ENCODE measurements around the gene PSD.

PSD gene

DNA sequence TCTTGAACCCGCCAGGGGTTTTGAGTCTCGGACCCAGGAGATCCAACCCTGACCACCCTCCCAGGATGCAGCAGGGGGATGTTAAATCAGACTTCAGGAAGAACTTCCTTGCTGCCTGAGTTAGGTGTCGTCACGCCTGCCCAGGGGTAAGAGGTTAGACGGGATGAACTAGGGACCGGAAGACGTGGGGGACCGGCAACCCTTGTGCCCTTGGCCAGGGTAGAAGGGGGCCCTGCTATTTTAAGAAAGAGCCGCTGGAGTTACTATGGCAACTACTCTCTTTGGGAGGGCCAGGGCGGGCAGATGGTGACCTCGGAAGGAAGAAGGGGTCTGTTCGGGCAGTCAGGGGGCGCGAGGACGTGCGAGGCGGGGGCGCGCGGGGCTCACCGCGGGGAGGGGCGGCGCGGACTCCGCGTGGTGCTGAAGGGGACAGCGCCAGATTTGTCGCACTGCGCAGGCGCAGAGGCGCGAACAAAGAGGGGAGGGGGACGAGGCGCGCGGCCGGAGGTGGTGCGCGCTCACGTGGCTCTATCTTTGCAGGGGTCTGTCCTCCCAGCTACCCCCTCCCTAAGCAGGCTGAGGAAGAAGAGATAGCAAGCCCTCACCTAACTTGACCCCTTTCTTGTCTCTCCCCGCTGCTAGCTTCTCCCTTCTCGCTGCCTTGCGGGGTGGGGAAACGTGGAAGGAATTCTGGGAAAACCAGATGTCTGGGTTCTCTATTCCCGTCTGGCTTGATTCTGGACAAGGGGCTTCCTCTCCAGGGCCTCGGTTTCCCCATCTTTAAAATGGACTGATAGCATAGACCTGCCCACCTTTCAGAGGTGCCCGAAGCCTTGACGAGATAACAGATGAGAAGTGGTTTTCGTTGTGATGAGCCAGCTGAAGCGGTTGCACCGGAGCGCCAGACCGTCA lies 940 bp upstream of the PSD start:
- peak; percentile 70 for DNase-seq

DNA sequence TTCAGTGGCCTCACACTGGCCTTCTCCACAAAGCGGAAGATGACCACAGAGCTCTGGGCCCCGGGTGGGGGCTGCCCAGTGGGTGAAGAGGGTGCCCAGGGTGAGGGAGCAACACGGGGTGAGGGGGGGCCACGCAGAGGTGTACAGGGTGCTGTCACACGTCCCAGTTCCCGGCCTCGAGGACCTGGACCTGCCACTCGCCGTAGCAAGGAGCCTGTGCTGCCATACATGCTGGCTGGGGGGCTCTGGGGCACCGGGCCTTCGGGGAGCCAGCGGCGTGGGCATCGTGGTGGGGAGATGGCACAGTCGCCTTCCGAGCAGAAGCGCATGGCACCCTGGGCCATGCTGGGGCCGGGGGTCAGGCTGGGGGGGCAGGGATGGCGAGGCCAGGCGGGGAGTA lies 1.9 kb downstream of the PSD start:
- no peak for DNase-seq

DNA sequence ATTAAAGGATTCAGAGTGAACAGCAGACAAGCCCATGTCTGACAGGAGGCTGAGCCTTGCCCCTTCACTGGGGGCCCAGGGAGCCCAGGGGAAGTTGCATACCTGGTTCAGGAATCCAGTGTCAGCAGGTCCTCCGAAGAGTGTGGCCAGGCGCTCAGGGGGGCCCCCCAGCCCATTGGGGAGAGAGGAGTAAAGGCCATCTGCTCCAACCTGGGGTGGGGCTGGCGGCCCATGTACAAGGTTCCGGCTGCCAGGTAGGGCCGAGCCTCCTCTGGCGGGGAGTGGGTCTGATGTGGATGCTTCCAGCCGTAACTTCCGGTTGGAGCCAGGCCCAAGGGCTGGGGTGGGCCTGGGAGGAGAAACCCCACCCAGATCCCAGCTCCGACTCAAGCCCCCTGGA lies 2.3 kb downstream of the PSD start:
- no peak for DNase-seq

DNA sequence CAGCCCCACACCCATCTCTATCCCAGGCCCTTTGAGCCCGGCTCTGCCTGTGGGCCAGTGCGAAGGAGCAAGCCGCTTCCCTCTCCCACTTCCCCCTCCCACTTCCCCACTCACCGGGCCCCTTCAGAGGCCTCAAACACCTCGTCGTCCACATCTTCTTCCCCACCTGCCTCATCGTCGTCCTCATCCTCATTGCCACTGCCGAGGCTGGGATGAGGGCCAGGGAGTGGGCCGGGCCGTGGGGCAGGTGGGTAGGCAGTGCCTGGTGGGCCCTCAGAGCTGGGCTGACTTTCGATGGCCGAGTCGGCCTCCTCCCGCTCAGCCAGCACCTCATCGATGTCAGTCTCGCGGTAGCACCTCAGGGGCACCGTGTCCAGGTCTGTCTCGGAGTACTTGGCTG lies 3.8 kb downstream of the PSD start:
- no peak for DNase-seq

DNA sequence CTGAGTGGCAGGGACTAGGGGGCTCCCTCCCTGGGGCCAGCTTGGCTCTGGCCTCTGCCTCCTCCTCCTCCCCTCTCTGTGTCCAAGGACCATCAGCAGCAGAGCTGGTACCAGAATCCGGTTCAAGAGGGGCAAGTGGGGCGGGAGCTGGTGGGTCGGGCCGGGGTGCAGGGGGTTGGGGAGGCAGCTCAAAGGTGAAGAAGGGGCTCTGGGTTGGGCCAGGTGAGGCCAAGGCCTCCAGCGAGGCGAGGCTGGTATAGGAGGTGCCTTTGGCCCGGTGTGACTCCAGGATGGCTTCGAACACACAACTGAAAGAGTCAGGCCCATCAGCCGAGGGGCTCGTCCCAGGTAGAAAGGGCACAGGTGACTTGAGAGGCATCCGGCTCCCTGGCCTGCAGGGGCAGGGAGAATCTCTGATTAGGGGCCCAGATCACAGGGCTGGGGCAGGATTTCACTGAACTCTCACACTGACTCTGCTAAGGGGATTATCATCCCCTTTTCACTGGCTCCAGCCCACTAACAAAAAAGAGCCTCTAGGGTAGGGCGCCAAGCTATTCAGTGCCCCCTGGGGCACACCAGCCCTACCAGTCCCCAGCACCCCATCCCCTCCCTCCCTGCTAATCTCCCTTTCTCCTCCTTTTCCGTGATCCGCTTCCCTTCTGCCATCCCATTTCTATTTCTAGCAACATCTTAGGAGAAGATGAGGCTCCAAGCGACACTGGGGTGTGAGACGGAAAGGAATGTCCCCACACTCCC lies 4.6 kb downstream of the PSD start:
- DNase-seq, result no peak

DNA sequence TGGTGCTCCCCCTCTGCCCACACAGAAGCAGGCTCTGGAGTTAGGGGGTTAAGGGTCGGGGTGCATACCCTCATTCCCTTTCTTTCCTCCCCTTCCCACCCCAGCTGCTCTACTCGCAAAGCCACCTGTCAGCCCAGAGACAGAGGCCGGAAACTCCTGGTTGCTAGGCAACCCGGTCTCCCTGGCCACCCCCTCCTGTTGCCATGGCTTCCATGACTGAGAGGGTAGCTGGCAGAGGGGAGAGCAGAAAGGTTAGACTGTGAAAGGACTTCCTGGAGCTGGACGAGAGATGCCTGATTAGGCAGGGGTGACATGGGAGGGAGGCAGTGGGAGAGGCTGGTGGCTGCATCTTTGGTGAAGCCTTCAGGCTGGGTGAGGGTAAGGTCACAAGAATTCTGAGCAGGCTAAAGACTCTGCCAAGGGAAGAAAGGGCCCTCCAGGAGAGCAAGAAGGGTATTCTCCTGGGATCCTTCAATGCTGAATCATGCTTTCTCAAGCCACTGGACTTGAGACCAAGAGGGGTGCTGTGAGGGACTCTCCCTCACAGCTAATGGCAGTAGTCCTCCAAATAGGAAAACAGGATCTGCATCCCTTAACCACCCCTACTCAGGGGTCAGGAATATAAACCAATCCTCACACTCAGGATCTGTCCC lies 5.4 kb downstream of the PSD start:
- DNase-seq, result peak; percentile 92

DNA sequence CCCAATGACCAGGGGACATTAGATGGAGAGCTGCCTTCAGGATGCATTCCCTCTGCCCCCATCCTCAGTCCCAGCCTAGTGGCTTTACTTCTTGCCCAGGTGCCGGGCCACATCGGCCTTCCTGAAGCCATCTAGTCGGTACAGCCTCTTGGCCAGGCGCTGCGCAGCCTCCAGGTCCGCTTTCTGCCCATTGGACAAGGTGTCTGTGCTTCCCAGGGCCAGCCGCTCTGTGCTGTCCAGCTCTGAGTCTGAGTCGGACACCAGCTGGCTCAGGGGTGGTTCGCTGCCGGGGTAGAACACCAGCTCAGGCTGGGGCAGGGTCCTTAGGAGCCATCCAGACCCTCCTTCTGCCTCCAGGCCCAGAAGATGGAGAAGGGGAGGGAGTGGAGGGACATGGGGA lies 6.3 kb downstream of the PSD start:
- no peak for DNase-seq

DNA sequence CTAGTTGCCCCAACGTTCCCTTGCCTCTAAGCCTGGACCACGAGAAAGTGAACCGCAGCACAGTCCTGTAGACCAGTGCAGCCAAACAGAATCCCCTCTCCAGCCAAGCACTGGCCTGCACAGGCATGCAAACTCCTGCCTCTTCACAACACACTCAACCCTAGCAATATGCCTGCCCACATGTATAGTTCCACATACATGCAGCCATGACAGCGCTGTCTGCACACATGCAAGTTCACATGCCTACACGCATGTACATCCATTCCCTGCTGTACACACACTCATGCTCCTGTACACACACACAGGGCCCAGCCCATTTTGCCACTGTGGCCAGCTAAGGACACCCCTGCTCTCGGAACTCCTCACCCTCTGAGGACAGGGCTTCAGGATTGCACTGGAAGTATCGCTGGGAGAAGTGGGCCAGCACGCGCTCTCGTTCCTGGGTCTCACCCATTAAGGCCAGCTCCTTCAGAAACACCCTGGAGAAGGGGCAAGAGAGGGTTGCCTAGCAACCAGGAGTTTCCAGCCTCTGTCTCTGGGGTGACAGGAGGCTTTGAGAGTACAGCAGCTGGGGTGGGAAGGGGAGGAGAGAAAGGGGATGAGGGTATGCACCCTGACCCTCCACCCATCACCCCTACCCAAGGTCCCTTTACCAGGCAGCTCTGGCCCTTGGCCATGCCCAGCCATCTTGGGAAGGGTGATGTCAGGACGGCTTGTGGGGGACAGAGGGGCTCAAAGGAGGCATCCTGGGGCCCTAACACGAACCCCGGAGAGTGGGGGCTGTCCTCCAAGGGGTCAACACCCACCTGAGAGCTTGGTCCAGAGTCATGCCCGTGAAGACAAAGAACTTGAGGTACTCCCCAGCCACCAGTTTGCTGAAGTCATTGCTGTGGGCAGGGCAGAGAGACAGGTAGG lies 7.0 kb downstream of the PSD start:
- no peak for DNase-seq

DNA sequence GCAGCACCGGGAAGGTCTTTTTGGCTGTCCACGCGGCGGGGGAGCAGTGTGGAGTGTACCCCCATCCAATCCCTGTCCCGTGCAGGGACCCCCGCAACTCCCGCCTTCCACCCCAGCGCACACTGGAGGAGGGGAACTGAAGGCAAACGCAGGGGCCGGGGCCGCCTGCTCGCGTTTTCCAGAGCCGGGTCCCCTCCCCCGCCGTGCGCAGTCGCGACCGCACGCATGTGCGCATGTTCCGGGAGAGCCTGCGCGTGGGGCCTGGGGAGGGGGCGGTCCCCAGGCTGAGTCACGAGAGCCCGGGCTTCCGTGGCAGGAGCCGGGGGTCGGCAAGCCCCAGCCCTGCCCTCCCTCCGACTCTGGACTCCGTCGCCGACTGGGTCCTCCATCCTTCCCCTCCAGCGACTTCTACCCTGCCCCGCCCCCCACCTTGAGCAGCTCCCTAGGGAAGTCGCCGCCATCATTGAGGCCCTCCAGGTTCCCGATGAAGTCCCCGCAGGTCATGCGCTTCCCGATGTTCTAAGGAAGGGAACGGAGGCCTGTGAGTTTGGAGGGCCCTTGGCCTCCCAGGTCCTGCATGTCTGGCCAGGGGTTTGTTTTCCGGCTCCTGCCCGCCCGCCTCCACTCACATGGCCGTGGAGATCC lies 8.0 kb downstream of the PSD start:
- DNase-seq, result no peak

DNA sequence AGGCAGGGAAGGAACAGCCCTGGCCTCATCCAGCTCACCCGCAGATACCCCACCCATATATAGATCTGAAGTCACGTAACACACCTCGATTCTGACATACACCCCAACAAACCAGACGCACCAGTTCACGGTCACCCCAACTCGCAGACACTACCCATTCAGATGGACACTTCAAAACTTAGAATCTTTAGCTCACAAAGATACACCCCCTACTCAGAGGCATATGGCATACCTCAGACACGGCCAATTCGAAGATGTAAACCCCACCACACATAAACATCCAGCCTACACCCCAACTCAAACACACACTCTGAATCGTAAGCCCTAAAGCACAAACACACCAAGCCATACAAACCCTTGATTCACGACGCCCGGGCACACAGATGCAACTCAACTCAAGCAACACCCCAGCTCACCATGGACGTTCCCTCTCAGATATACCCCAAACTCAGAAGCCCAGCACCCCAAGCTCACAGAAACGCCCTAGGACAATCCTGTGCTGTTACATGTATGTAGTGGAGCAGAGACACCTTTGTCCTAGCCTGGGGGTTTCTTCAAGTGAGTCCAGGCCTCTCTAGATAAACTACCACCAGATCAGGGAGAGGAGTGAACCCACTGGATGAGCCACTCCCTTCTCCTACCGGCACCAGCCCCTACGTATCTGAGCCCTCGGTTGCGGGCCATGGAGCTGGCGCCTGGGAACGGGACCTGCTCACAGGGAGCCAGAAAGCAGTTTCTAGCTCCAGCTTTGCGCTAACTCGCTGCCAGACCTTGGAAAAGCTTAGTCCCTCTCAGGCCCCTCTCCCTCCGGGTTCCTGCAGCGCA lies 8.8 kb downstream of the PSD start:
- DNase-seq, result no peak

DNA sequence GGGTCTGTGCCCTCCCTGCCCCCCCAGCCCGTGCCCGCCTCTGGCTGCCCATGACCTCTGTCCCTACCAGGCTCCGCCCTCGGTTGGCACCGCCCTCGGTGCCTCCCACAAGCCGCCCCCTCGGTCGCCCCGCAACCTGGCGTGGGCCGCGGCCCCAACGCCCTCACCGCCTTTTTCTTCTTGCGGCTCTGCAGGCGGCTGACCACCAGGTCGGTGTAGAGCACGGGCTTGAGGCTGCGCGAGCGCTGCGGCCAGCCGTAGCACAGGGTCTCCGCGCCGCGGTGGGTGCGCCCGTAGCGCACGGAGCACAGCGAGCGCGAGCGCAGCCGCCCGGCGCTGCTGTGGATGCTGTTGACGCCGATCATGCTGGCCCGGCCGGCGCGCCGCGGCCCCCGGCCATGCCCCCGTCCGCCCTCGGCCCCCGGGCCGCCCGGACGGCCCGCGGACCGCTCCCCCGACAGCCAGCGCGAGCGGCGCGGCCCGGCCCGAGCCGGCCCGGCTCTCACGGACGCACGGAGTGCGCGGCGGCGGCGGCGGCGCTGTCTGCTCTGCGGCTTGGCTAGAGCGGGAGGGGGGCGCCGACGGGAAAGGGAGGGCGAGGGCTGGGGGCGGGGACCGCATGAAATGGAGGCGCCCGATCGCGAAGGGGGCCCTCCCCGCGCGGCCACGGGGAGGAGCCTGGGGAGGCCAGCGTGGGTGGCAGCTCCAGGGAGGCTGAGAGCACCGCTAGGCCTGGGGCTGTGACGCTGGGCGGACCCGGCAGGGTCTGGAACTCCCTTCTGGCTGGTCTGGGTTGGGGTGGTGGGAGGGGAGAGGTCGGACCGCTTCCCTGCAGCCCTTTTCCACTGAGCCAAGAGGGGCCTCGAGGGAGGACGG lies 9.6 kb downstream of the PSD start:
- no peak for DNase-seq

DNA sequence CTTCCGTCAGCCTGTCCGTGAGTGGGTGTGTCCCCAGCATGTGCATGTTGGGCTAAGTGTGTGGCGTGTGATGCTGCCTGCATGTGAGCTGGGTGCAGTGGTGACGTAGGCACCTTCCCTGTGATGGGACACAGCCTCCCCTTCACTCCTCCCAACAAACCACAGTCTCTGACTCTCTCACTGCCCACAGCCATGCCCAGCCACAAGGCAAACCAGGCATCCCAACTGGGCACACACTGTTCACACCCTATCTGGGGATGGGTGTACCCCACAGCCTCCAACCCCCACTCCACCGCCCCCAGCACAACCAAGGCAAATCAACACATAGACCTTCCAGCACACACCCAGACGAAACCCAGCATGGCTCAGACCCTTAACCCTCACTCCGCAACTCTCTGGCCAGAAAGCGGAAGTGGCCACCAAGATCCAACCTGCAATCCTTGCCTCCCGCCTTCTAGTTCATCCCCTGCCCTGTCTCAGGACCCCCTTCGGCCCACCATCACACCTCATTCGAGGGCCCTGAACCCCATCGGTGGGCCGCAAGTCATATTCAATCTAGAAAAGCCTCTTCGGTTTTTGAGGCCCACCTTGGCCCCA lies 10.4 kb downstream of the PSD start:
- DNase-seq, result no peak

DNA sequence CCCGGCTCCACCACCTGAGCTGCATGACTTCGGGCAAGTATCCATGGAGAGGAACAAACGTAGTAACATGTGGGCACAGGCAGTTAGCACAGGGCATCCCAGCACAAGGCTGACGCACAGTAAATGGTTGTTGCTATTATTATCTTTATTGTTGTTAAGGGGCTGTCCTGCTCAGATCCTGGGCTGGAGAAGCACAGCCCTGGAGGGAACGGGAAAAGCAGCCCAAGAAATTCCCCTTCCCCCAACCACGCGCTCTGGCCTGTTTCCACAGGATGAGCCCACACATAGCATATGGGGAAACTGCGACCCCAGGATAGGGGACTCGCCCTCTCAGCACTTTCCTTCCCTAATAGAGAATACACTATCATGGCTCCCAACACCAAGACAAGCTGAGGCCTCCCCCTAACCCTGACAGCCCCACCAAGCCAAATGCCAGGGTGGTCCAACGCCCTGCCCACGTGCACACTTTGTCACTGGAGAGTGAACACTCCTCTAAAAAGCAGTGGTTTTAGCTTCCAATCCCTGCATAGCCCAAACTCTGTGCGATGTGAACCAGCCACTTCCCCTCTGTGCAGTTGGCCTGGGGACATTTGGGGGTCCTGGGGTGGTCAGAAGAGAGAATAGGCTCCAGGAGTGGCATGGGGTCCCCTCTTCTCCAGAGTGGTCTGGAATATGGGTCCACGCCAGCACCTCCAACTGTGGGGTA lies 11.0 kb downstream of the PSD start:
- DNase-seq, result no peak

DNA sequence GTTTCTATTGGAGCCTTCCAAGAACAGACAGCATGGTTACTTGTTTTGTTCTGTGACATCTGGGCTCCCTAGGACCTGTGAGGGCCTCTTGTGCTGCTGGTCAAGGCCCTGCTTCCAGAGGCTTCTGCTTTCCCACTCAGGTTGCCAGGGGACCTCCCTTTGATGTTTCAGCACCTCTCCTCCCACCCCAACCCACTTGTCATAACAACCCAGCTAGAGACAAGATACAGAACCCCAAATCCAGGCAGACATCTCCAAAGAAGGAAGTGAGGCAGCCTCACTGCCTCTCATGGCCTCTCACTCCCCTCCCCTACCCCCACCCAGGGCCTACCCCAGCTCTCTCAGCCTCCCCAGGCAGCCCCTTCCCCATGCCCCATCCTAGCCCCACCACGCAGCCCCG lies 11.8 kb downstream of the PSD start:
- no peak for DNase-seq

DNA sequence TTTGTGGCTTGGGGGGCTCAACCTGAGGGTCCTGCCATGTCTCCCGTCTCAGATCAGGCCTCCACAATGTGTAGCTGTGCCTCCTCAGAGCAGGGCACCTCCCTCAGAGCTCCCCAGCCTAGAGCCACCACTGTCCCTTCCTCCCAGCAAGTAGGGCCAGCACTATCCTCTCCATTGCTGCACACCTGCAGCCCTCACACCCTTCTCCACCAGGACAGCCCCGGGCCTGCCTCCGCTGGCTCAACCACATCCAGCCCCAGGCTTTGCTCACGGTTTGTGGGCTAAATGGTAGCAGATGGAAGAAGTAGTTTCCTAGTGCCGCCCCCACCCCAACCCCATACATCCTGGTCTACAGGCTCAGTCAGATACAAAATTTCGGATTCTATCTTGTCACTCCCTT lies 13.0 kb downstream of the PSD start:
- DNase-seq, result no peak

DNA sequence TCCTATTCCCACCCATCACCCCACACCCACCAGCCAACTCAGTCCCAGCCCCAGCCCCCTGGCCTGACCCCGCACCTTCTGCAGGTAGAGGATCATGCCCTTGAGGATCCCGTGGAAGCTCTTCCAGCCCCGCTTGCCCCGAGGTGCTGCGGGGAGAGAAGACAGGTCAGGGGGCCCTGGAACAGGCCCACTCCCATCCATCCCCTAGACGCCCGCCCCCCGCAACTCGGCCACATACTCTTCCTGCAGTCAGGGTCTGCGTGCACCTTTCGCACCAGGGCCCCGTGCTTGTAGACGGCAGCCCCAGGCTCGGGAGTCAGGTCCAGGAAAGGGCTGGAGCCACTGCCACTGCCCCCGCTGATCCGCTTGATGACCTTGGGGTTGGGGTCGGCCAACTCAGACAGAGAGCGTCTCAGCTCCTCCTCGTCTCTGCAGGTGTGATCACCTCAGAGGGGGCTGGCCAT lies 13.4 kb downstream of the PSD start:
- DNase-seq, result no peak

DNA sequence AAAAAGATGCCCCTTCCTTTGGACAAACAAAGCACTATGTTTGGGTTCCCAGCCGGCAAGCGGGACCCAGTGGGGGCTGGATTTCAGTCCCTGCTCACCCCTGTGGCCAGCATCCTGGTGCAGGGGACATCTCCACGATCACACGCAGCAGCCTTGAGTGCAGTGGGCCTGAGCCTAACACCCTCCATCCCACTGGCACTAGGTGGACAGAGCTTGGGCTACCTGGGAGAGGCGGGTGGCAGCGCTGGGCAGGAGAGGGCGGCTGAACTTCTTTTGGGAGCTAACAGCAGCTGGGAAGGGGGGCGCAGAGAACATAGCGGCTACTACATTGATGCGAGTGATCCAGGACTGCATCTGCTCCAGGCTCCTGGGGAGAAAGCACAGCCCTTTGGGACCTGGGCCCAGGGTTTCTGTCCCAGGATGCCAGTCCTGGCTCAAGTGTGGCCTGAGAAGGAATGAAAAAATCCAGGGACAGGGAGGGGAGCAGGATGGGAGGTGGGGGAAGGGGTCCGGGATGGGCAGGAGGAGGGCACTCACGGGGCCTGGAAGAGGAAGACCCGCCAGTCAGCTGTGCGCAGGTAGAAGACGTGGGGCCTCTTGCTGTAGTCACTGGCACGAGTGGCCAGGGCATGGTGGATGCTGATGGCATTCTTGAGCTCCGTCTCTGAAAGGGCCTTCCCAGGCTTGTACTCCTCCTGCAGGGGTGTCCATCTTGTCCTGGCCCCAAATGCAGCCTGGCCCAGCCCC lies 14.1 kb downstream of the PSD start:
- DNase-seq, result no peak

DNA sequence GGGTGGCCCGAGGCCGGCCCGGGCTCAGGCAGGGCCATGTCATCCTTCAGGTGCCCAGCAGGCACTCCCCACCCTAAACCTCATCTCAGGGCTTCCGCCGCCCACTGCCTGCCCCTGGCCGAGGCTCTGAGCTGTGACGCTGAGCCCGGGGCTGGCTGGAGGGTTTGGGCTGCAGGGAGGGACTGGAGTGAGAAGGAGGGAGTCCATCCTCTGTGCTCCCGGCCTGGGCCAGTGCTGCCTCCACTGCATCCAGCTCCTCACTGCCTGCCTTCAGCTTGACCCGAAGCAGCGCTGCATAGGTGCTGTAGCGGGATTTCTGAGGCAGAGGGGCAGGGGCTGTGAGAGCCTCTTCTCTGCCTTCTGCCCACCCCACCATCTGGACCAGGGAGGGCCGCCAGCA lies 15.5 kb downstream of the PSD start:
- DNase-seq, result no peak

Measured in DMS153 (cell line).